Parathyroid adenoma (tissue), 2 donors: ENCODE results near the gene ZXDC.

ENCODE experiments used
- H2AFZ ChIP-seq: fragments of 300-600 bp; sonication (generic); one replicate; pipeline ENCODE4 v1.7.0; 2017; ENCODE audit warnings: antibody characterized with exemption, mild to moderate bottlenecking
- H3K27ac ChIP-seq: fragments of 300-600 bp; sonication (generic); one replicate; pipeline ENCODE4 v1.7.0; 2017
- H3K27me3 ChIP-seq: fragments of 300-600 bp; sonication (generic); one replicate; pipeline ENCODE4 v1.7.0; 2017; ENCODE audit warnings: low read length; ENCODE audit not compliant: control insufficient read depth, insufficient read depth
- H3K36me3 ChIP-seq: fragments of 300-600 bp; sonication (generic); one replicate; pipeline ENCODE4 v1.7.0; 2017; ENCODE audit warnings: low read length; ENCODE audit not compliant: control insufficient read depth, insufficient read depth
- H3K4me1 ChIP-seq: fragments of 300-600 bp; sonication (generic); one replicate; pipeline ENCODE4 v1.7.0; 2017; ENCODE audit warnings: control low read depth
- H3K4me2 ChIP-seq: fragments of 300-600 bp; sonication (generic); one replicate; pipeline ENCODE4 v1.7.0; 2017; ENCODE audit warnings: low read length
- H3K4me3 ChIP-seq: fragments of 300-600 bp; sonication (generic); one replicate; pipeline ENCODE4 v1.7.0; 2017; ENCODE audit warnings: low read depth, low read length
- H3K79me2 ChIP-seq: fragments of 300-600 bp; sonication (generic); one replicate; pipeline ENCODE4 v1.7.0; 2017; ENCODE audit warnings: control low read depth
- H3K9ac ChIP-seq: fragments of 300-600 bp; sonication (generic); one replicate; pipeline ENCODE4 v1.7.0; 2017; ENCODE audit warnings: mild to moderate bottlenecking
- H3K9me3 ChIP-seq: fragments of 300-600 bp; sonication (generic); one replicate; pipeline ENCODE4 v1.7.0; 2017; ENCODE audit warnings: low read length; ENCODE audit not compliant: control insufficient read depth
- CTCF ChIP-seq: fragments of 300-600 bp; sonication (generic); IDR thresholded peaks from one replicate; pipeline ENCODE4 v1.7.0; 2017; ENCODE audit warnings: antibody characterized with exemption, mild to moderate bottlenecking
- donor health status: primary hyperparathyroidism.

ZXDC gene

GRCh38 chr3:126407412-126408044 is 68.2 kb downstream of the ZXDC start:
- H3K27me3 ChIP-seq, result no peaks in the 10 kb centered on the region
- no peak overlapping the region for H3K27ac ChIP-seq
- H2AFZ ChIP-seq, result no peak overlapping the region
- H3K36me3 ChIP-seq, result no peaks in the 10 kb centered on the region
- H3K9me3 ChIP-seq, result no peaks in the 10 kb centered on the region
- no peak overlapping the region for H3K9ac ChIP-seq
- H3K4me2 ChIP-seq, result no peak overlapping the region
- TF ChIP-seq CTCF, result no peak
- H3K4me1 ChIP-seq, result no peaks in the 10 kb centered on the region
- no peaks in the 10 kb centered on the region for H3K79me2 ChIP-seq
- H3K4me3 ChIP-seq, result no peak overlapping the region

GRCh38 chr3:126406389-126407296 is 69.0 kb downstream of the ZXDC start:
- Histone ChIP-seq H3K4me3 (no peak overlapping the region), H3K79me2 (no peaks in the 10 kb centered on the region), H3K27ac (no peak overlapping the region), H3K9me3 (no peaks in the 10 kb centered on the region), H2AFZ (no peak overlapping the region), H3K36me3 (no peaks in the 10 kb centered on the region), H3K4me2 (no peak overlapping the region), H3K9ac (no peak overlapping the region), H3K27me3 (no peaks in the 10 kb centered on the region), H3K4me1 (no peaks in the 10 kb centered on the region)
- no peak for TF ChIP-seq CTCF

- Histone ChIP-seq H3K79me2 (no peaks in the 10 kb centered on the region), H3K4me3 (no peak overlapping the region), H3K9me3 (no peaks in the 10 kb centered on the region), H2AFZ (no peak overlapping the region), H3K9ac (no peak overlapping the region), H3K36me3 (no peaks in the 10 kb centered on the region), H3K4me1 (no peaks in the 10 kb centered on the region), H3K27ac (no peak overlapping the region), H3K4me2 (no peak overlapping the region), H3K27me3 (no peaks in the 10 kb centered on the region)
- TF ChIP-seq CTCF, result no peak
These were observed 72.9 kb downstream of the ZXDC start for GRCh38 chr3:126402666-126403302.

GRCh38 chr3:126402178-126402577 is 73.5 kb downstream of the ZXDC start:
- H3K79me2 ChIP-seq, result no peaks in the 10 kb centered on the region
- H3K27me3 ChIP-seq, result no peaks in the 10 kb centered on the region
- no peaks in the 10 kb centered on the region for H3K9me3 ChIP-seq
- no peaks in the 10 kb centered on the region for H3K4me1 ChIP-seq
- H3K4me2 ChIP-seq, result no peak overlapping the region
- H2AFZ ChIP-seq, result no peak overlapping the region
- H3K27ac ChIP-seq, result no peak overlapping the region
- H3K9ac ChIP-seq, result no peak overlapping the region
- no peak overlapping the region for H3K4me3 ChIP-seq
- H3K36me3 ChIP-seq, result no peaks in the 10 kb centered on the region
- no peak for TF ChIP-seq CTCF
